Stimulated activated CD4-positive, alpha-beta T cell treated with anti-CD3 and anti-CD28 coated beads, TNF-alpha, amount 100 ng/mL, for 1 hour (primary cell): ENCODE results near the gene CADPS.

ENCODE experiments used
- DNase-seq, 3 donors: peaks; one replicate each; pipeline ENCODE4 v3.0.0-alpha.2; 2020; ENCODE audit warnings: low read depth in 3 of 3, low spot score in 1 of 3

Gene CADPS

DNA sequence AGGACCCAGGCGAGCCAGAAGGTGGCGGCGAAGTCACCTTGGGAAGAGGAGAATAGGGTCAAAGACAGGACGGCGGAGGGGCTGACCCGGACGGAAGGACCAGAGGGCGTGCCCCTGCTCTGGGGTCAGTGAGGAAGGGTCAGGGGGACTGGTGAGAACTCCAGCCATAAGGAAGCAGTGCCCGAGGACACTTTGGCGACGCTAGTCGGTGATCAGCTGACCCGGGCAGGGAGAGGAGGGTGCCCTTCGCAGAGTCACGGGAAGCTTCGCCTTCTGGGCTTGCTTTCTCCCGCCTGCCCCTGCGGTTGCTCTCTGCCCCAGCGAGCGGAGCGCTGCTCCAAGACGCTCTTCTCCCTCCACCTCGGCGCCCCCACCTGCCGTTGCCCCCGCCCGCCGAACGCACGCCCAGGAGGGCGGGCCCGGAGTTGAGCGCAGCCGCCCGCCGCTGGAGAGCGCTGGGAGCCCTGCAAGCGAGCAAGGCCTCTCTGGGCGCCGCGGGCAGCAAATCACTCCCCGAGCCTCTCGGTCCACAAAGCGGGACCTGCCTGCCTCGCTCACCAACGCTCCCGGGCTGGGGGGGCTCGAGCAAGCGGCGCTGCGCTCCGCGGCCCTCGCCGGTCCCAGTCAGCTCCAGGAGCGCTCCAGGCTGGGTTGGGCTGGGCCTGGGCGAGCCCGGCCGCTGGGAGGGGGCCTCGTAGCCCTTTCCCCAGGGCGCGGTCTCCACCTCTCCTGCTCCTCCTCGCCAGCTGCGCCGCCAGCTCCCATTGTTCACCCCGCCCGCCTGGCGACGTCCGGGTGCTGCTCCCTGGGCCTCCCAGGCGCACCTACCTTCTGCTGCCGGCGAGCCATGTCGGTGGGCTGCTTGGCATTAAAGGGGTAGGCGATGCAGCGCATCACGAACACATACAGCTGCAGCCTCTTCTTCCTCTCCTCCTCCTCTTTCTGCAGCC lies 1.2 kb downstream of the CADPS start:
- DNase-seq: no peak

DNA sequence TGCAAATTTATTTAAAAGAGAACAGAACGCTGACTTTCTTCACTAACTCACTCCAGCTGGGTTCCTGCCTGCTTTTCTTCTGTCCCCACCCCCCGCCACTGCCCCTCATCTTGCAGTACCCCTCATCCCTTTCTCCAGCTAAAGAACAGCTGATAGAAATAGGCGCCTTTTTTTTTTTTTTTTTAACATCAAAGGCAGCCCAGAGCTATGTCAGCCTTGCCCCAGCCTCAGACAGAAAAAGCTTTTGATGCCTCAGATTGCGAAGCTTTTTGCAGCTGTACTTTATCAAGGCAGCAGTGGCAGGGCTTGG lies 1.8 kb downstream of the CADPS start:
- DNase-seq: no peak

DNA sequence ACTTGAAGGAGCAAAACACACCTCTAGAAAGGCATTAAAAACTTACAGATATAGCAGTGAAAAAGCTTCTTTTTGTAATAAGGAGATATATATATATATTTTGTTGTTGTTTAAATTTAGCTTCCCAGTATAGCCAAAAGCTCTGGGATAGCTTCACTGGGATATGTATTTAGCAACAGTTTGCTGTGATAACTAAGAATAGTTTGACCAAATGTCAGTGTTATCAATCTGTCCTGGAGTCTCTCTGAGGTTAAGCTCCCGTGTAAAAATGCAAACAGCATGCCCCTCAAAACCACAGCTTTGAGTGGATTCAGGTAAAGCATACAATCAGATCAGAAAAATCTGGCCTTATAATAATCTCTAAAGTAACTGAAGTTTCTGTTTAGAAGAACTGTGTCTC lies 2.9 kb downstream of the CADPS start:
- DNase-seq: no peak

DNA sequence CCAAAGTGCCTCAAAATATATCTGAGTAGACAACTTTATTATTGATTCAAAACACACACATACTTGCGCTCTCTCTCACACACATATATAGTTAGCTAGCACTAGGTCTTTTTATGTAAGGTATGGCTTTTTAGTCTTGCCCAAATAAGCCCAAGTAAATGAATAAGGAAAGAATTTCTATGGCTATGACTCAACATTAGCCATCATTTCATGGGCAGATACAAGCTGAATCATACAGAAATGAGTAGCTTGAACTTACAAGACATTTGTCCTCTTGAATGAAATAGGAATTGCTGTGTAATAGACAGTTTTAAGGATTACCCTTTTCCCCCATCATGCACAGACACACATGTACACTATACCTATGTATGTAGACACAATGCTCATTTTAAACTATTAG lies 4.9 kb downstream of the CADPS start:
- no peak for DNase-seq

DNA sequence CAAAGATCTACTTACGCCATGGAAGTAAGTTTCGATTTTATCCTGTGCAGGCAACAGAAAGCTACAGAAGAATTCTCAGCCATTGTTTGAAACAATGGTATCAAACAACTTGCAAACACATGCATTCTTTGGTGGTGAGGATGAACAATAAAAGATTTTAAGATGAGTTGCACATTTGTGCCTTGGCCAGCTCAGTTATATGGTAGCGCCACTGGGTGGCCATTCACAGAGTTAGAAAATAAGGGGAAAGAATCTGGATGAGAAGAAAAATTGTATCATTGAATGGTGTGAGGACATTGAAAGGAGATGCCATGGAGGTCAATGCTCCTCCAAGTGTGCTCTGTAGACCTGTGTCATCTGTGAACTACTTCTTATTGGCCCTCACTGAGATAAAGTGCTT lies 11.6 kb downstream of the CADPS start:
- DNase-seq: no peak

DNA sequence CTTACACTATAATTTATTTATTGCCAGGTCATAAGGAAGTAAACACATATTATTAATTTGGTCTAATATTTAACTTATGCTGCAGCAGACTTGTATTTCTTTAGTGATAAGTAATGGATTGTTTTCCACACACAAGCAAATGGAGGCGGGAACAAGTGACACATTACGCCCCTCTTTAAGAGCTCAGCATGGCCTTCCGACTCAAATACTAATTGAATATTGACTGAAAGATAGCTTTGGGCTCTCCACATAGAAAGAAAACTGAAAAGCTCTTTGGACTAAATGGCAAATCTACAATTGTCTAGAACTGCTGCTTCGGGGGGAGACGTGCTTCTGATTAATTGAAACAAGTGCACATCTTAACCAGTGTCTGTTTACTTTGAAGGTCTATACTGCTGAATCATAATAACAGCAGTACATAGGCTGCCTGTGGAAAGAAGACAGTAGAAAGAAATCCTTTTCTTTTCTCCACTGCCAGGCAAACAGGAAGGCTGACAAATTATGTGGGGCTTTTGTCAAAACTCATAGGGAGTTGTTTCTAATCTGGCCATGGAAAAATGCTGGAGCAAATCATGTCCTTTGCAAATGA lies 15.9 kb downstream of the CADPS start:
- DNase-seq: no peak

DNA sequence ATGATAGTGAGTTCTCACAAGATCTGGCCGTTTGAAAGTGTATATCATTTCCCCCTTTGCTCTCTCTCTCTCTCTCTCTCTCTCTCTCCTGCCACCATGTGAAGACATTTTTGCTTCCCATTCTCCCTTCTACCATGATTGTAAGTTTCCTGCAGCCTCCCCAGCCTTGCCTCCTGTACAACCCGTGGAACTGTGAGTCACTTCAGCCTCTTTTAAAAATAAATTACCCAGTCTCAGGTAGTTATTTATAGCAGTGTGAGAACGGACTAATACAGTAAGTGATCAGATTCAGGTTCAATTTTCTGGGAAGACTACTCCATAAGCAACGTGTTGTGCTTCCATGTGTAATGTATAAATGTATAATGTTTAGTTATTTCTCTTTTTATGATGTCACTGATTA lies 29.2 kb downstream of the CADPS start:
- DNase-seq: no peak

DNA sequence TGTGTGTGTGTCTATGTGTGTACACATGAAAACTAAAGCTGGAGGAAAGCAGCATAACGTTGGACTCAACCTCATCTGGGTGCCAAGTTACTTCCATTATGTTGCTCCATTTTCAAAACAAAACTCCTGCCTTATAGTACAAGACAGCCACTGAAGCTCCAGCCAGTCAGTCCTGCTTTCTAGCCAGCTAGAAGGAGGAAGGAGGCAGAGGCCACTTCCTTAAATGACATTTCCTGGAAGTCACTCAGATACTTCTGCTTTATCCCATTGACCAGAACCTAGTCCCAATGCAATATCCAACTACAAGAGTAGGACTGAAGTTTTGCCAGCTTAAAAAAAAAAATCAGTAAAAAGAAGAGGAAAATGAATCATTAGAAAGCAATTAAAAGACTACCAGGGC lies 31.7 kb downstream of the CADPS start:
- no peak for DNase-seq

DNA sequence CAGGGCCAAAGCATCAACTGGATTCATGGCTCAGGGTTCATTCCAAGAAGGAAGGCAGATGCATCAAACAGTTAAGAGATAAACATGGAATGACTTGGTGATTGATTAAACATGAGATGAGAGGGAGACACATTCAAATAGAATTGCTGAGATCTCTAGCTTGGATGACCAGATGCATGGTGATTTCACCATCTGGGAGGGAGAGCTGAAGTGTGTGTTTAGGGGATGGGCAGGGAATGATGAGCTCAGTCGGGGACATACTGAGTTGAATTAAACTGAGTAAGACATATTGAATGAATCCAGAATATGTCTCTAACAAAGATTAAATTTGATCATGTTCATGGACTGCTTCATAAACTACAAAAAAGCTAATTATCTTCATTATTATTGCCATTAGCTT lies 35.5 kb downstream of the CADPS start:
- DNase-seq: no peak

DNA sequence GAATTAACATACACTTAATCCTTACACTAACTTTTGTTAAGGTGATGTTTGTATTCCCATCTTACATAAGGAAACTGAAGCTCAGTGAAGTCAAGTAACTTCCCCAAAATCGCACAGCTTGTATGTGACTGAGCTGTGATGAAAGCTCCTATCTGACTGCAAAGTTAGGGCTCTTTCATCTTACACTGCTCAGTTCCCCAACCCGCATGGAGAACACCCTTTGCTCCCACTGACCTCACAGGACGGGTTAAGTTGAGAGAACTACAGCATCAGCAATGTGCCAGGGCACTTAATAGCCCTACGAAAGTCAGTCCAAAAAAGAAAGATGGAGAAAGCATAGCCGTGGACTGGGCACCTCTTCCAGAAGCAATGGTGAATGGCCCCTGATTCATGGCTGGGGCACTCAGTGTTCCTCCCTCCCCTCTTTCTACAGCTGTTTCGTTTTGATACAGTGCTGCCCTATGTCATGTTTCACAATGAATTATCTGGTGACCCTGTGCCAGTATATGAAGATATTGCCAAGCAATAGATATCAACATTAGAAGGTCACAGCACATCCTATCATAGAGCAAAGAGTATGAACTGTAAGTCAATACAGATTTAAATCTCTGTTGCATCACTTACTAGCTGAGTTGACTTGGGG lies 38.0 kb downstream of the CADPS start:
- DNase-seq: no peak

DNA sequence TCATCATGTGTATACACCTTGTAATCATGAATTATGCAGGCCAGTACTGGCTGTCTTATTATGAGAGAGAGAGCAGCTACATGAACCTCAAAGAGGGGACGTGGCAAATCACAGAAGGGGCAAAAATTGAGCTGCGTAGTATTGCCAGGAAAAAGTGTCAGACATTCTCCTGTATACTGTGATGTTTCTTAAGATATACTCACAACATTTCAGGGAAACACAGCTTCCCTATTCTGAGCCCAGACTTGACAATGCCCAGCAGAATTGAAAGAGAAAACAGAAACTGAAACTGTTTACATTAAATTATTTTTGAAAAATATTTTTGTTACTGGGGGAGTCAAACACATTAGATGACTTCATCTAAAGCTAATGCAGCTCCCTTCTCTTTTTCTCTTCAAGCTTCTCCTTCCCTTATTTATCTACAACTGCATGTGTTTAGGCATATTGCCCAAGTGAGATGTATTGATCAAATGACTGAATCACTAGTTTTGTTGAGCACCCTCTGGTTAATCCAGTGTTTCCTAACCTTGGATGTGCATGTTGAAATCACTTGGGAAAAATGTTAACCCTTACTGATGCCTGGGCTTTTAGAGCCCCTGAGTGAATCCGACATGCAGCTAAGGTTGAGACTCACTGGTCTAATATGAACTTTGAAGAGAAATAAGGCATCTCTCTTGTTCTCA lies 39.5 kb downstream of the CADPS start:
- no peak for DNase-seq

DNA sequence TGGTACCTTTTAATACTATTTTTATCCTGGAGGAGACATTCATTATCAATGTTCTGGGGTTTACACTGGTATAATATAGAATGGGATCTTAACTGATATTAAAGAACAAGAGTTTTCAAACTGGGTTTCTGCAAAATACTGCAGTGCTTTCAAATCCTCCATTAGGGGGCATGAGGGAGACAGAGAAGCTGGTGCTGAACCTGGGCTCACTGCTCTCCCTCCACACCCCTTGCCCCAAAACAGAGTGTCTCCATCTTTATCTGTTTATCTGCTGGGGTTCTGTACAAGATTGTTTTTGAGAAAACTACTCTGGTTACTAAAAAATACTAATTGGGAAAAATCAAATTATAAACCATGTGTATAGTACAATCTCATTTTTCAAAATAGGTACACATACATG lies 41.7 kb downstream of the CADPS start:
- no peak for DNase-seq

DNA sequence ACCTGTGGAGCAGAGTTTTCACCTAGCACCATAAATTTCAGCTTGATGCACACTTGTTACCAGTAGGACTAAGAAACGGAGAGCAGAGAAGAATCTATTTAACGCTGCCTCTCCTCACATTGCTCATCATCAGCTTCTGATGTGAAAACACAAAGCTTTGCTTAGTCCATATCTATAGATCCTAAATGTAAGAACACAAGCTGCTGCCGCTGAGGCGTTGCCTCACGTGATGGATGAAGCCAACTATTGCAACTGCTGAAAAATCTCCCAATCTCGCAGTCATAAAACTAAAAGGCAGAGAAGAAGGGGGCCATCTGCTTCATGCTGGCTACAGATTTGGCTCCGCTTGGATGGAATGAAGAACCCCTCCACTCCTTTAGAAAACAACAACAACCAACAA lies 42.7 kb downstream of the CADPS start:
- DNase-seq: no peak

DNA sequence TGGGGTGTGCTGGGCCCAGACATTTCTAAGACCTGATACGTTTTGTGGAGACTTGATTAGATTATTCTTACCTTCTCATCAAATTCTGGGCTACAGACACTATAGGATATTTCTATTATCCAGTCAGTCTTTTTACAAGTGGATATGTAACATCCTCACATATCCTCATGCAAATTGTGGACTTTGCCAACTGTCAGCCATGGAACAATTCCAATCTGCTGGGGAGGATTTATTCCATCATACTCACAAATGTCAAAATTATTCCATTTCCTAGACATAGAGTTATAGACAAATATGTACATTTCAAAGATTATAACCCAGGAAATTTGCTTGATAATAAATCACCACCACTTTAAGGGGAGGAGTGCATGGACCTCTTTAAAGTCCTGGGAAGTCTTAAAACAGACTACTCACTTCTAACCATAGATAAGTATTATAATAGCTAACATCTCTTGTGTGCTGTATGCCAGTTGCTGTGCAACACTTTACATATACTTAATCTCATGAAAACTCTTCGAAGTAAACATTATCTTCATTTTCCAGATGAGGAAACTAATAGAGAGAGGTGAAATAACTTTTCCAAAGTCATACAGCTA lies 44.4 kb downstream of the CADPS start:
- DNase-seq: no peak

DNA sequence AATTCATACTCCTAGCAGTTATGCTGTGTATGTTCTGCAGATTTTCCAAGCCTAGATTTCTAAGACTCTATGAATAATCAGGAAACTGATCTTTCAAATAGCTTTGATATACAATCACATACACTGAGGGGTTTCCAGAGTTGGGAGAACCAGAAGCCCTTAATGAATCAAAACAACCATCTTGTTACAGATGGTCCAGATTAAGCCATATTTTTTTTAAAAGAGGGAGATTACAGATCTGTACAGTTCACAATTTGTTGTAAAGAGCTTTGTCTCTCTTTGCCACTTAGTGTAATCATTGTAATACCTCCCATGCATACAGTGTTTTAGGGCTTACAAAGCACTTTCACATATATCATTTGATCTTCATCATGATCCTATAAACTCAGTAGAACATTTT lies 47.7 kb downstream of the CADPS start:
- no peak for DNase-seq

DNA sequence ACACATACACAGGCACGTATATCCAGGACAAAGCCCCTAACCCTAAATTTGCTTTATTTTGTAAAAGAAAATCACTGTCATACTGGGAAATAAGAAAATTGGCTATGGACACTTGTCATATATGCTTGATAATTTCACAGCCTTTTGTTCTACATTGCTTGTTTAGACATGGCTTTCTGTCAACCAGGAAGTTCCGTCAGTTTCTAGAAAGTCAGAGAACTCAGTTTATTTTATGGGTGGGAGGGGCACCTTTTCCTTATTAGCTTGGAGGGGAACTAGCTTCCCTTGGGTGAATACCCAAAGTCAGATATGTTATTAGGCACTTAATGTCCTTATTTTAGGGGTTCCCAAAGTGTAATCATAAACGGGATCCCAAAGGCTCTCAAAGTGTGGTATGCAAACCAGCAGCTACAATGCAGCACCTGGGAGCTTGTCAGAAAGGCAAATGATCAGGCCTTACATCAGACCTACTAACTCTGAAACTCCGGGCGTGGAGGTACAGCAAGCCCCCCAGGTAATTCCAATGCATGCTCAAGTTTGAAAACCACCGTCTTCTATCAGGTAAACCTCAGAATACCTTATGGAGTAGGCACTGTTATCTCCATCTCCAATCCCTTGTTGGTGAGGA lies 50.1 kb downstream of the CADPS start:
- no peak for DNase-seq

DNA sequence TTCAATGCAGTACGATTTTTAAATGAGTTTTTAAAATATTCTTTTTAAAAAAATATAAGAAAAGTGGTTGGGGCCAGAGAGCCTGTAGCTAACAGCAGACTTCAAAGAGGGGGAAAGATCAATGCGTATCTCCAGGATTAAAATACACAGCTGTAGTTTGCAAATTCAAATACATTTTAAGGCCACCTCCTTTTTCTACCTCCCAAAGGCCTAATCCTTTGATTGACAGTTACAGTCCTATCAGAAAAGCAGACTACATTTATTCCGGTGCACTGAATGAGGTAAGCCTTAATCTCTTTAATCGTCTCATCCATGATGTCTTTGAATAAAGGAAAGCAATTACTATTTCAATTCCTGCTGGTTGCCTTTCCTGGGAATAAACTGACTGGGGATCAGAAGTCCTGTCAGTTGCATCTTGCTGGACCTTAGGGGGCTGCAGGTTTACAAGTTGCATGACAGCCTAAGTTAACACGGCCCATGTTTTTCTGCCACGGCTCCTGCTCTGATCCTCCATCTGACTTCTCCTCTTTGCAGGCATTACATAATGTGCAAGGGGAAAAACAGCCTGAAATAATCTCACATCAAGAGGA lies 51.7 kb downstream of the CADPS start:
- no peak for DNase-seq

DNA sequence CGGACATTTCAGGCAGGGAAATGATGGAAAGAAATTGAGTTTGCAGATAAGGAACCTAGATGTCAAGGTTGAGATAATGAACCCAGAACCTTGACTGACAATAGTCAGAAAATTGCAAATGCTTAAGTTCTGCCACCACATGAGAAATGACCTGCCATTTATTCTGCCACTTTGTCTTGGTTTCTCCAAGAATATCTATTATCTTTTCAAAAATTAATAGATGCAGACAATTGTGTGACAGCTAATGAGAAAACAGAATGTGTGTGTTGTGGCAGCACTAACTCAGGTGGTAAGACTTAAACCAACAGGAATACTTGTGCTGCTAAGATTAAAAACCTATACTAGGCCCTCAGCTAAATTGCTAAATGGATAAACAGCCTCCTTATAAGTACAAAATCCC lies 52.3 kb downstream of the CADPS start:
- DNase-seq: no peak

DNA sequence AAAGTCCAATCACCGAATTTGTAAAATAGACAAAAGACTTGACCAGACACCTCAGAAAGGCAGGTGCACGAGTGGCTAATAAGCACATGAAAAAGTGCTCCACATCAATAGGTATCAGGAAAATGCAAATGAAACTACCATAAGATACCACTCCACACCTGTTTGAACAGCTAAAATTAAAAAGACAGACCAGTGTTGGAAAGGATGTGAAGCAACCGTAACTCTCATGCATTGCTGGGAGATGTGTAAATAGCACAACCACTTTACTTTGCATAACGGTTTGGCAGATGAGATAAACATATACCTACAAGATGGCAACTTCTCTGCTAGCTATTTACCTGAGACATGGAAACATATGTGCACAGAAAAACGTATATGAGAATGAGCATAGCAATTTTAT lies 56.9 kb downstream of the CADPS start:
- no peak for DNase-seq

DNA sequence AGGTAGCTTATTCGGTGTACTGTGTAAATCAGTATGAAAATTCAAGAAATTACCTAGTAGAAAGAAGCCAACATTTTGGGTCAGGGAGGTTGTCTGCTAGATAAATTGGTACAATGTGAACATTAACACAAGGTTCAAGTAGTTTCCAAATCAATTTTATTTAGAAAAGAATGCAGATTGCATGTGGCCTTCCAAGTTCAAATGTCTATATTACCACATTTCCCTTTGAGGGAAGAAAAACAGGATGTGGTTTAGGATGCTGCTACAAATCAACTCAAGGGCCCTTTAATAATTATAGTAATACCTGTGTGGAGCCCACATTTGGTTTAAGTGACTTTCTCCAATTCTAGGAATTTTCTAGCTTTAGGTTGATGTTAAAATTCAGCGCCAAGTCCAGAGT lies 57.5 kb downstream of the CADPS start:
- no peak for DNase-seq

DNA sequence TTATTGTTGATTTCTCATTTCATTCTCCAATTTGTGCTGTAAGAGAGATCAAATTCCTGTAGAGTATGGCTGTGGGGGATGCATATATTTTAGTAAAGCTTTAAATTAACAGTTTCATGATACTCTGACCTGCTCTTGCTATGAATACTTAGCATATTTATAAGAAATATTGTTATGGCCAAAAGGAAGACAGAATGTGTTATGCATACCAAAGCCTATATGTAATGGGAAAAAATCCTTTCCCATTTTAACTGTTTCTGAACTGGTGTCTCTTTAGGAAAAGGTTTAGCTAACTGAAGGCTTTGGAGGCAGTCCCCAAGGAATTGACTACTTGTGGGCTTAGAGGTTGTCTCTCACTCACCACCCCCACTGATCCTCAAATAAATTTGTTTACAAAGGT lies 59.2 kb downstream of the CADPS start:
- no peak for DNase-seq
